GM19397 (cell line): ENCODE results near the gene REP15.
A peak's percentile ranks its signal among the peaks of the same experiment; 100 is the strongest.
"Not testable (repeated sequence)": the region's sequence is repeated elsewhere in the genome, so short reads cannot be mapped to it uniquely, and the experiment has no call there.

Experiments
- ATAC-seq: cut with Tn5 transposase; IDR thresholded peaks from one replicate; pipeline ENCODE4 v1.9.1; 2021; ENCODE audit warnings: mild to moderate bottlenecking, moderate library complexity; ENCODE audit not compliant: unreplicated experiment

REP15 gene

DNA sequence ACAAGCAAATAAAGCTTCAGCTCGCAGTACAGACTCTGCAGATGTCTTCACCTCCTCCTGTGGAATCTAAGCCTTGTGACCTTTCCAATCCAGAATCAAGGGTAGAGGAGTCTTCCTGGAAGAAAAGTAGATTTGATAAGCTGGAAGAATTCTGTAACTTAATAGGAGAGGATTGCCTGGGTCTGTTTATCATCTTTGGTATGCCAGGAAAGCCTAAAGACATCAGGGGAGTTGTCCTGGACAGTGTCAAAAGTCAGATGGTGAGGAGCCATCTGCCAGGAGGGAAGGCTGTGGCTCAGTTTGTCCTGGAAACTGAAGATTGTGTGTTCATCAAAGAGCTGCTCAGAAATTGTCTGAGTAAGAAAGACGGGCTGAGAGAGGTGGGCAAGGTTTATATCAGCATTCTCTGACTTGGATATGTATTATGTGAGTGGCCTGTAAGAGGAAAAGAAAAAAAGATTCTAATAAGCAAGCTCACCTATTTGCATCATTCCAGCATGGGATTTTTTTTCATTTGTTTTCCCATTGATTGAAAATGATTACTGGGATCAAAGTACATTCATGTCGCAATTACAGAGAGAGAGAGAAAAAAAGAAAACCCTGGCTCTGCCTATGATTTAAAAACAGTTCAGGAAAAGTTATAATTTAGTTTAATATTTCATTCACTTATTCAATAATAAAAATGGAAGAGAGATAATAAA lies 767 bp downstream of the REP15 start:
- no peak for ATAC-seq

DNA sequence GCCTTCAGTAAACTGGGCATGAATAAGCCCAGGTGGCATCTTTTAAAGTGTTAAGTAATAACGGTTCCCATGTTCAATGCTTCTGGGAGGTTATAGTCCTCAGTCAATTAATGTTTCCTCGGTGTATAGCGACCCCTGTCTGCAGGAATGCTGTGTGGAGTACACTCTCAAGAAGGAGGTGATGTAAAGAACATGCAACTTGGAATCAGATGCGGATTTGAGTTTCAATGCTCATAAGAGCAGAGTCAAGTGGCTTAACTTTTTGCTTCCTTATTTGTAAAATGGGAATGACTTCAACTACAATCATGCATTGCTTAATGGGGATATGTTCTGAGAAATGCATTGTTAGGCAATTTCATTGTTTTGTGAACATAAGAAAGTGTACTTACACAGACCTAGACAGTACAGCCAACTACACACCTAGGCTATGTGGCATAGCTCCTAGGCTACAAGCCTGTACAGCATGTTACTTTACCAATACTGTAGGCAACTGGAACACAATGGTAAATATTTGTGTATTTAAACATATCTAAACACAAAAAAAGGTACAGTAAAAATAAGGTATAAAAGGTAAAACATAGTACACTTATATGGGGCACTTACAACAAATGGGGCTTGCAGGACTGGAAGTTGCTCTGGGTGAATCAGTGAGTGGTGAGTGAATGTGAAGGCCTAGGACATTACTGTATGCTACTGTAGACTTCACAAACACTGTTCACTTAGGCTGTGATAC lies 7.6 kb downstream of the REP15 start:
- peak; percentile 89 for ATAC-seq

DNA sequence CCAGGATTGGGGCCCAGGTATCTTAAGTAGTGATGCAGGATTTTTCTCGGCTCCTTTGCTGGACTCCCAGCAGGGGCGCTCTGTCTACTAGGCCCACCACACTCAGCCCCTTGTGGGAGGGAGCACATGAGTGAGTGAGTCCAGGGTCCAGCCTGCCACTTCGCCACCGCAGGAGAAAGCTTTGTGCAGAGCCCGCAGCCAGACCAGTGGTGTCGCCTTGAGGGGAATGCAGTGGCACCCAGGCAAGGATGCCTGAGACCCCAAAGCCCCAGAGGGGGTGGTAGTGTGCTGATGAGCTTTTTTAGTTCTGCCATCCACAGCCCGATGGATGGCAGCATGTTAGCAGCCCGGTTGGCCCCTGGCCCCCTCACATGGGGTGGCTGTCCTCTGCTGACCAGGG lies 9.0 kb downstream of the REP15 start:
- no peak for ATAC-seq

DNA sequence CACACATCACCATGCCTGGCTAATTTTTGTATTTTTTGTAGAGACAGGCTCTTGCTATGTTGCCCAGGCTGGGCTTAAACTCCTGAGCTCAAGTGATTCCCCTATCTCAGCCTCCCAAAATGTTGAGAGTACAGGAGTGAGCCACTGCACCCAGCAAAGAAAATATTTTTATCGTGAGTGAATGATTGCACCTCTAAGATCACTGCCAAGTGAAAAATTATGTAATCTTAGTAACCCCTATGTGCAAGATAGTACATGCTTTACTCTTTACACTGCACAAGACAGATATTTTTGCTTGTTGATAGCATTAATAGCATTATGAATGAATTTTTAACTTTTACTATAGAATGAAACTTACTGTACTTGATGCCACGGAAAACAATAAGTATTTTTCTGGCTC lies 11.0 kb downstream of the REP15 start:
- no peak for ATAC-seq

DNA sequence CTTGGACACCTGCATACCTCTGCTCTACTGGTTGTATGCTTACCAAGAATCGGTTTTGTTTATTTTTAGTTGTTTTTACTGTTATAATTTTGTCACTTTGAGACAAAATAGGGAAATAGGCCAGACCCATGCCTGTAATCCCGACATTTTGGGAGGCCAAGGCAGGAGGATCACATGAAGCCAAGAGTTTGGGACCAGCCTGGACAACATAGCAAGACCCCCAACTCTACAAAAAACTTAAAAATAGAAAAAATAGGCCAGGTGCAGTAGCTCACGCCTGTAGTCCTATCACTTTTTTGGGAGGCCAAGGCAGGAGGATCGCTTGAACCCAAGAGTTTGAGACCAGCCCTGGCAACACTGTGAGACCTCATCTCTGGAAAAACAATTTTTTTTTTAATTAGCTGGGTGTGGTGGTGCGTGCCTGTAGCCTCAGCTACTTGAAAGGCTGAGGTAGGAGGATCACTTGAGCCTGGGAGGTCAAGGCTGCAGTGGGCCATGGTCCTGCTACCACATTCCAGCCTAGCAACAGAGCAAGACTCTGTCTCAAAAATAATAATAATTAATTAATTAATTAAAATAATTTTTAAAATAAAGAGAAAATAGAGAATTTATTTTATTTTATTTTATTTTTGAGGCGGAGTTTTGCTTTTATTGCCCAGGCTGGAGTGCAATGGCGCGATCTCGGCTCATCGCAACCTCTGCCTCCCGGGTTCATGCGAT lies 13.1 kb downstream of the REP15 start:
- no peak for ATAC-seq

DNA sequence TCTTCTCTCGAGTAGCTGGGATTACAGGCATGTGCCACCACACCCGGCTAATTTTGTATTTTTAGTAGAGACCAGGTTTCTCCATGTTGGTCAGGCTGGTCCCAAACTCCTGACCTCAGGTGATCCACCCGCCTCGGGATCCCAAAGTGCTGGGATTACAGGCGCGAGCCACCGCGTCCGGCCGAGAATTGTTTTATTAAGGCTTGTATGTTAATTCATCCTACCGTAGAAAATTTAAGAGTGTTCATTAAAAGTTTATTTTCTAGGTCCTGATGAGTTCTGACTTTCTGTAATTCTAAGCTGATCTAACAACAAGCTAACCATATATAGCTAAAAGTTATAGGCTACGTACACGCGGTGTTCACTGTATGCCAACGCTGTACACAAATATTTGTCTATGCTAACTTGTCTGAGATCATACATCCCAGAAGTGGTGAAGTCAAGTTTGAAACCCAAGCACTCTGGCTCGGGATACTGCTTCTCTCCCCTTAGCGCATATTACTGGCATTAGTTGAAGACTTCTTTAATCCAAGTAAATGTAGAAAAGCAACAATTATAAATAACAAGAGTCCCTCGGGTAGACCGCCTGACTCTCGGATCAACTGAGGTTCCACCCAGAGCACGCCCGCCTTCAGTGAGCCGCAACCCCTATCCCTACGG lies 13.8 kb downstream of the REP15 start:
- ATAC-seq = peak; percentile 42

DNA sequence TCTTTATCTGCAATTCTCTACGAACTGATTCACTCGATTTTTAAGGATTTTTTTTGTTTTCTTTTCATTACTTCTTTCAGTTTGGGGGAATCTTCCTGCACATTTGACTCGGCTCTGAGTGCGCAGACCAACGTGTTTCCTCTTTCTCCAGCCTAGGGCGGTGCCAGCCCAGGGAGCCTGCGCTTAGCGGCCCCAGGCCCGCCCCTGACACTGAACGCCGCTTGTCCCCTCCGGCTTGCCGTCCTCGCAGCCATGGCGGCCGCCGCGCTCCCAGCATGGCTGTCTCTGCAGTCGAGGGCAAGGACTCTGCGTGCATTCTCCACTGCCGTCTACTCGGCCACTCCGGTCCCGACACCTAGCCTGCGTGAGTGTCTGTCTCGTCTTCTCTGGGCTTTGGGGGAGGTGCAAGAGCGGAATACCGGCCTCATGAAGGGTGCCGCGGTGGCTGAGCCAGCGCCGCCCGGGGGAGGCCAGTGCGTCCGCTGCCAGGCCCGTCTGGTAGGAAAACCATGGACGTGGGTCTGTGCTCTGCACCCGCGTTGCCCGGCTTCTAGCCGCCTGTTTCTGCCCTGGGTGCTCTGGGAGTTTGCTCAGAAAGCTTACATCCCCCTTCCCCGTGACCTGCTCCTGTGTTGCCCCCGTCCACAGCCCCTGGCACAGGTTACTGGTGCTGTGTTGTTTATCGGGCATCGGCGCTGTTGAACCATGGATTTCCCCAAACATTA lies 14.5 kb downstream of the REP15 start, which contains the start of gene MRPS35:
Gene MRPS35, plus strand, starts transcription at position 241 of the 725 bp plus-strand sequence. Its CDS starts 12 bp downstream, at position 253.
- ATAC-seq = peak; percentile 96

DNA sequence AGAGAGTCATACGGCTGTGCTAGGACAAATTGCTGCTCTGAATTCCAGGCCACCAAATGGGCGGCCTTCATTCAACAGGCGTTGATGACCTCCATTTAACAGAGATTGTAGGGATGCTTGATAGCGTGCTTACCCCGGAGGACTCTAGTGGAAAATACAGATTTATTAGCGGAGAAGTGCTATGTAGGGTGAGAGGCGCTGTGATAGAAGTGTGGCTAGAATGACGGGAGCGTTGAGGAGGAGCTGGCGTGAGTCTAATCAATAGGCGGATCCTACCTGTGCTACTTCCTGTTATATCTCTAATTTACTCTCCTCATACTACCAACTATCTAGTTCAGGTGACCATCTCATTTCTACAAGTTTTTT lies 15.1 kb downstream of the REP15 start:
- ATAC-seq = peak; percentile 5

DNA sequence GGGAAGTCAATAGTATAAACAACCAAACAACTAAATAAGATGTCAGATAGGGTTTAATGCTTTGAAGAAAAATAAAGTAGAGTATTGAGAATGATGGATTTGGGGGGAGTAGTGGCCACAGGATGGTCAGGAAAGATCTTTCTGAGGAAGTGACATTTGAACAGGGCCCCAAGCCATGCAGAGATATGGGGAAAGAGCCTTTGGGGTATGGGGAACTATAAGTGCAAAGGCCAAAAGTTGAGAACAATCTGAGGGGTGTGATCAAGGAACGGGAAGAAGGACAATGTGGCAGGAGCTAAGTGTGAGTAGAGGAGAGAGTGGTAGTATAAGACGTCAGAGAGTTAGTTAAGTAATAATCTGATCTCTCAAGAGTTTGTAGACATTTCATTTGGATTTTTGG lies 15.7 kb downstream of the REP15 start:
- ATAC-seq = no peak

DNA sequence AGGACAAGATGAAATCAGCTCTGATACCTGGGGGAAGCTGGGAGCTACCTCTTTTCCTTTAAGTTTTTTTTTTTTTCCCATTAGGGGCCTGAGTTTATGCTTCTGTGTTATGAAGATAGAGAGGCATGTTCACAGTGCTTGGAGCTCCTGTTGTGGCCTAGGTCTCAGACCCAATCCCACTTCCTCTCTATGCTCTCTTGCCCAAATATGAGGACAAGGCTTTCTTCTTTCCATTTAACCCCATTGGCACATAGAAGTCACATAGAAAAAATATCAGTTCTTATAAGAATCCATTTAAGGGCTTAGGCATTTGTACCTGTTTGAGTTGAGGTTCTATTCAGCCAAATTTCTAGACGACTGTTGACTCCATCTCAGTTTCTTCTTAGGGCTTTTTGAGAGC lies 27.0 kb downstream of the REP15 start:
- ATAC-seq = no peak

DNA sequence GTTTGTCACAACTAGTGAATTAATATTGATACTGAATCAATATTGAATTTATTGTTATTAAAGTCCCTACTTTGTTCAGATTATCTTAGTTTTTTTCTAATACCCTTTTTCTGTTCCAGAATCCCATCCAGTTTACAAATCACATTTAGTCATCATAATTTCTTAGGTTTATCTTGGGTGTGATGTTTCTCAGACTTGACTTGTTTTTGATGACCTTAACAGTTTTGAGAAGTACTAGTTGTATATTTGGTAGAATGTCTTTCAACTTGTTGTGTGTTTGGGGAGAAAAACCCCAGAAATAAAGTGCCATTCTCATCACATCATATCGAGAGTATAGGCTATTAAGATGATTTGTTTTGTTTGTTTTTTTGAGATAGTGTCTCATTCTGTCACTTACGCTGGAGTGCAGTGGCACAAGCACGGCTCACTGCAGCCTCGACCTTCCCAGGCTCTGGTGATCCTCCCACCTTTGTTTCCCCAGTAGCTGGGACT lies 33.9 kb downstream of the REP15 start:
- no peak for ATAC-seq

DNA sequence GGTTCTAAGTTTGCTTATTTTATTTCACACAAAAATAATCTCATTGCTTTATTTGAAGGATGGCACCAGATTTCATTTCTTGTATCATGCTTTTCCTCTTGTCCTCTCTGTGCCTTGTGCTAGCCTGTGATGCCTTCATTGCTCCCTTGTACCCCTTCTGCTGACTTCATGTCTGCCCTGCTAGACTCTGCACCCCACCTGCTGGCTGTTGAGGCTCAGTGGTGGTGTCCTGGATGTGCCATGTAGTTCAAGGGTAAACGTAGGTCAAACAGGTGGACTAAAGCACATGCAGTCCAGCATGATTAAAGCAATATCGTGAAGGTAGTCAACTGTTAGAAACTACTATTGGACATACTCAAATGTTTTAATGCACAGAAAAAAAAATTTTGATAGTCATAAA lies 36.0 kb downstream of the REP15 start:
- ATAC-seq = no peak

DNA sequence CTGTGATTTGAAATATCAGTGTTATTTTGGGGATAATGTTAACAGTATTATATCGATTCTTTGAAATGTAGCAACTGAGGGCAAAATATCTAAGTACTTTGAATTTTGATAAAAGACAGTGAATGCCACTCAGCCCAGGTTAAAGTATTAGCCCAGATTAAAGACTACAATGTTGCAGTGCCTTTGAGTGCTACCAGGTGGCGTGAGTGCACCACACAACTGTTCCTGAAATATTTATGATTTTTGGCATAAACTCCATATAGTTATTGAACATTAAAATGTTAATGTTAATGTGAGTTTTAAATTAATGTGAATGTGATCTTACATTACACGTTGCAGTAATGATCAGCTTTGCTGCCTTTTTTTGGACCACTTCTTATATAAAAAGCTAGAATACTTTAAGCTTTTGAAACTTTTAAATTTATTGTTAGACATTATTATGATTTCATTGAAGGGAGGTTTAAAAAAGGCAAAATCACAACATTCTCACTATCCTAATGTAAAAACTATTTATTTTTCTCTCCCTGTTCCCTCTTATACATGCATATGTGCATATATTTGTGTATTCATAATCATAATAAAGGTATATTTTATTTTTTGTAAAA lies 36.9 kb downstream of the REP15 start:
- no peak for ATAC-seq

DNA sequence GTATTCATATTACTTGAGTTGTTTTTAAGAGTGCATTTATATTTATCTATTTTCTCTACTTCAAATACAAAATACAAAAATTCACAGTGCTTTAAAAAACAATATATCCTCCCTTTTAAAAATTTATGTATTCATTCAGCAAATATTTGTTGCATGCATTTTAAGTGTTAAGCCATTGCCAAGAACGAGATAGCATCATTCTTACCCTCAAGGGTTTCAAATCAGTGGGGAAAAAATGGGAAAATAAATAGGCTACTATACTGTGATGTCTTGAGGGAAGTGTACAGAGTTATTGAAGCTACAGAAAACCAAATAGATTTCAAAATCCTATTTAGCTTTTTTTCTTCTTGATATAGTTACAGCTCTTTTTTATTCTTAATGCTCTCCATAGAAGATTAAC lies 37.5 kb downstream of the REP15 start:
- no peak for ATAC-seq

DNA sequence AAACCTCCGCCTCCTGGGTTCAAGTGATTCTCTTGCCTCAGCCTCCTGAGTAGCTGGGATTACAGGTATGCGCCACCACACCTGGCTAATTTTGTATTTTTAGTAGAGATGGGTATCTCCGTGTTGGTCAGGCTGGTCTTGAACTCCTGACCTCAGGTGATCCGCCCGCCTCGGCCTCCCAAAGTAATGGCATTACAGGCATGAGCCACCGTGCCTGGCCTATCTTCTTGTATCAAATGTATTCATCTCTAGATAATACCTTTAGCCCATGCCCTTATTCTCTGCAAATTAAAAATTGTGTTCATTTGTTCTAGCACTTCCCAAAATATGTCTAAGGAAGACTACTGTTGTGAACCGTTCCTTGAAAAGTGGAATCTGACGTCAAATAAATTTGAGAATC lies 38.1 kb downstream of the REP15 start:
- not testable (repeated sequence) for ATAC-seq

DNA sequence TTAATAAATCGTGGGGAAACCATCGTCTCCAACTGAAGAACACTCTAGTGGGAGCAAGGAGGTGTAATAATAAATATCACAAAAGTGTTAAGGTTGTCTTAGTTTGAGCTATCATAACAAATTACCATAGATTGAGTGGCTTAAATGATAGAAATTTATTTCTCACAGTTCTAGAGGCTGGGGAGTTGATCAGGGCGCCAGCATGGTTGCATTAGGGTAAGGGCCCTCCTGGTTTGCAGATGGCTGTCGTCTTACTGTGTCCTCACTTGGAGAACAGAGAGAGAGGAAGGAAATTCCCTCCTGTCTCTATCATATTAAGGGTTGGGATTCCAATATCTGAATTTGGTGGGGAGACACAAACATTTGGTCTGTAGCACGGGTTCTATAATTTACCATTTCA lies 47.4 kb downstream of the REP15 start:
- ATAC-seq = no peak

DNA sequence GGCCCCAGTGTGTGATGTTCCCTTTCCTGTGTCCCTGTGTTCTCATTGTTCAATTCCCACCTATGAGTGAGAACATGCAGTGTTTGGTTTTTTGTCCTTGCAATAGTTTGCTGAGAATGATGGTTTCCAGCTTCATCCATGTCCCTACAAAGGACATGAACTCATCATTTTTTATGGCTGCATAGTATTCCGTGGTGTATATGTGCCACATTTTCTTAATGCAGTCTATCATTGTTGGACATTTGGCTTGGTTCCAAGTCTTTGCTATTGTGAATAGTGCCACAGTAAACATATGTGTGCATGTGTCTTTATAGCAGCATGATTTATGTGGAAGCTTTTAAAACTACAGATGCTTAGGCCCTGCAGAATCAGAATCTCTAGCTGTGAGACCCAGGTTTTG lies 49.5 kb downstream of the REP15 start:
- ATAC-seq = not testable (repeated sequence)
